NT2/D1 (cell line): ENCODE data around the gene DIP2C.

ENCODE experiments used
- SUZ12 ChIP-seq: IDR thresholded peaks from 2 replicates; pipeline ENCODE4 v1.6.1; 2011; ENCODE audit not compliant: insufficient read length, insufficient read depth; ENCODE audit errors: extremely low read depth
- YY1 ChIP-seq: IDR thresholded peaks from 2 replicates; pipeline ENCODE4 v1.6.1; 2011; ENCODE audit not compliant: insufficient read length, insufficient read depth
- ZNF274 ChIP-seq: IDR thresholded peaks from 2 replicates; pipeline ENCODE4 v1.6.1; 2011; ENCODE audit warnings: mild to moderate bottlenecking, low read depth, low read length

DNA sequence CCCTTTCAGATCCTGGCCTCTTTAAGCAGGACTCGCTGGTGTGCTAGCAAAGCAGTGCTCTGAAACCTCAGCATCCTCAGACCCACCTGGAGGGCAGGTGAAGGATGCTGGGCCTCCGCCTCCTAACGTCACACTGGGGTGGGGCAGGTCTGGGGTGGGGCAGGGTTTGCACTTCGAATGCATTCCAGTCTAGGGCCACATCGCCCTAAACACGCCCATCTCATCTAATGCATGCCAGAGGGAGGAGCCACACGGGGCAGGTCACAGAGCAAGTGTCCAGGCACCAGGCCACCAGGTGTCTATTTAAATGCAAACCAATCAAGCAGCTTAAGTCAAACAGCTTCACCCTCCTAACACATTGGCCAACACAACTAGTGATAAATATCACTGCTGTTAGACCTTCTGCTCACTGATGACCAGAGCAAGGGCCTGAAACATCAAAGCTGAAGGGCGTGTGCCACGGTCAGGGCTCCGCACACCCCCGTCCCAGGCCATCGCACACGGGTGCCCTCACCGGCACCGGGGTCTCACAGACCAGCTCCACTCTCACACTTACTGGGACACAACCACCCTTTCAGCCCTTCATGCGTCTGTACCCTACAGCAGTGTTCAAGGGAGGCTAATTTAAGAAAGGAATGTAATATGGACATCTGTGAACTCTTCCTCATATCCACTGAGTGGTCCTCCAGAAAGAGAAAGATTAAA is 47.1 kb downstream of the DIP2C start:
- TF ChIP-seq YY1 (no peak), ZNF274 (no peak), SUZ12 (no peak)
